Measurements from ENCODE around the gene PRKN.

GRCh38 chr6:162736961-162737360, 9.4 kb upstream of the PRKN start:
- TF ChIP-seq ZBTB40 (IDR thresholded peaks at IDR 0.05) (no peak), ZBTB40 (CRISPR knock-in tag; IDR thresholded peaks at IDR 0.05) (no peak), KDM4B (IDR thresholded peaks at IDR 0.05; ENCODE audit: borderline replicate concordance in 2 of 2, low read depth in 1 of 2) (no peak), PHB2 (IDR thresholded peaks at IDR 0.05; ENCODE audit: low read depth) (no peak), THAP7 (CRISPR knock-in tag; IDR thresholded peaks at IDR 0.05) (no peak), CTCF (IDR thresholded peaks at IDR 0.05 in 2 of 3, conservative IDR thresholded peaks at IDR 0.05 in 1 of 3; ENCODE audit: insufficient read depth in 2 of 3, low read depth in 1 of 3, low read length in 3 of 3) (no peak), MAFK (IDR thresholded peaks at IDR 0.05; ENCODE audit: low read length) (no peak), TAF1 (IDR thresholded peaks at IDR 0.05; ENCODE audit: control insufficient read depth, extremely low read depth, insufficient read depth, low read length, severe bottlenecking) (no peak), YY1 (IDR thresholded peaks at IDR 0.05; ENCODE audit: borderline replicate concordance in 1 of 3, control insufficient read depth in 1 of 3, extremely low read depth in 1 of 3, insufficient read depth in 3 of 3, insufficient read length in 1 of 3, insufficient replicate concordance in 2 of 3, low read depth in 1 of 3, low read length in 2 of 3) (no peak), TBP (optimal IDR thresholded peaks at IDR 0.05; ENCODE audit: low read depth, low read length) (no peak), ZNF707 (CRISPR knock-in tag; conservative IDR thresholded peaks at IDR 0.05) (no peak), E2F1 (CRISPR knock-in tag; IDR thresholded peaks at IDR 0.05) (no peak)
